Tibial nerve (tissue), 3 donors: ENCODE results near the gene FGL2.
"Not testable (repeated sequence)": the region's sequence is repeated elsewhere in the genome, so short reads cannot be mapped to it uniquely, and the experiment has no call there.

Source experiments
- POLR2A ChIP-seq, 2 donors: fragments of 450-650 bp; IDR thresholded peaks; one replicate each; pipeline ENCODE4 v1.6.1; 2017; ENCODE audit warnings: antibody characterized with exemption in 2 of 2, mild to moderate bottlenecking in 2 of 2, moderate library complexity in 2 of 2
- TF ChIP-seq, protein P1 (sequence below), 5 experiments: fragments of 200-600 bp in 3 of 5; fragments of 450-650 bp in 2 of 5; sonication (generic) in 3 of 5; IDR thresholded peaks; one replicate each; pipeline ENCODE4 v1.5.1; 2016 to 2019; ENCODE audit warnings: antibody characterized with exemption in 5 of 5, mild to moderate bottlenecking in 3 of 5, moderate library complexity in 2 of 5

DNA sequence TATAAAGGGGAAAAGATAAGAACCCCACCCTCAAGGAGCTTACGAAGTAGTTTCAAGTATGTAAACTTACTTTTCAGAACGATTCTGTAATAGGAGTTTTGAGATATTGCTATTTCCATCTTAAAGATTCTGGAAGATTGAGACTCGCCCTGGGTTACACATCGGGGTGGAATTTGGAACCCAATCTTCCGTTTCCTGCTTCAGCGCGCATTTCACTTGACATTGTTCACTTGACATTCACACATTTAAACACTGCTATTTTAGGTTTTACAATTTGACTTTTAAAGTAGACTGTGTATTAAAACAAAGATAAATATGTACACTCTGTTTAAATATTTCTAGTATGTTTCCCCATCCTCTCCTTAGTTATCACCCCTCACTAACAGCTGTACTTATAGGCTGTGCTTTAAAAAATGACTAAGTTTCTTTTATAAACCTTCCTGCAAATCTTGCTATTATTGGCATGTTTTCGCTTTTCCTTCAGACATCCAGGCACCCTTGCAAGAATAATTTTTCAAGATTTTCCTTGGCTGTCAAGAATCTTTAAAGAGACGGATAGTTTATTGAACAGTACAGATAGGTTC lies 22.2 kb downstream of the FGL2 start:
- TF ChIP-seq POLR2A (IDR thresholded peaks at IDR 0.05), result not testable (repeated sequence)
- TF ChIP-seq, protein P1, sequence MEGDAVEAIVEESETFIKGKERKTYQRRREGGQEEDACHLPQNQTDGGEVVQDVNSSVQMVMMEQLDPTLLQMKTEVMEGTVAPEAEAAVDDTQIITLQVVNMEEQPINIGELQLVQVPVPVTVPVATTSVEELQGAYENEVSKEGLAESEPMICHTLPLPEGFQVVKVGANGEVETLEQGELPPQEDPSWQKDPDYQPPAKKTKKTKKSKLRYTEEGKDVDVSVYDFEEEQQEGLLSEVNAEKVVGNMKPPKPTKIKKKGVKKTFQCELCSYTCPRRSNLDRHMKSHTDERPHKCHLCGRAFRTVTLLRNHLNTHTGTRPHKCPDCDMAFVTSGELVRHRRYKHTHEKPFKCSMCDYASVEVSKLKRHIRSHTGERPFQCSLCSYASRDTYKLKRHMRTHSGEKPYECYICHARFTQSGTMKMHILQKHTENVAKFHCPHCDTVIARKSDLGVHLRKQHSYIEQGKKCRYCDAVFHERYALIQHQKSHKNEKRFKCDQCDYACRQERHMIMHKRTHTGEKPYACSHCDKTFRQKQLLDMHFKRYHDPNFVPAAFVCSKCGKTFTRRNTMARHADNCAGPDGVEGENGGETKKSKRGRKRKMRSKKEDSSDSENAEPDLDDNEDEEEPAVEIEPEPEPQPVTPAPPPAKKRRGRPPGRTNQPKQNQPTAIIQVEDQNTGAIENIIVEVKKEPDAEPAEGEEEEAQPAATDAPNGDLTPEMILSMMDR (IDR thresholded peaks at IDR 0.05), result not testable (repeated sequence)
